Naive thymus-derived CD8-positive, alpha-beta T cell (primary cell): ENCODE measurements around the gene STX12. TPM values are rescaled to one million over a fixed set of nuclear protein-coding genes. Genes with fewer than 3 reads are reported as not detected.
"Not testable (repeated sequence)": the region's sequence is repeated elsewhere in the genome, so short reads cannot be mapped to it uniquely, and the experiment has no call there.

ENCODE experiments used
- ATAC-seq, 2 donors: fragments of 150-1000 bp; cut with Tn5 transposase in 1 of 2; sonication (Bioruptor Pico), chemical (Tn5 transposase) in 1 of 2; 1 replicate in 1 of 2; 2 replicates in 1 of 2; pipeline ENCODE4 v1.10.0; 2021; ENCODE audit warnings: mild to moderate bottlenecking in 2 of 2, moderate library complexity in 2 of 2
- POLR2A ChIA-PET: fragments of 350-600 bp; sonication (Branson Sonifier 250); formaldehyde crosslinking; loops from one replicate; lab custom pipeline; 2021; ENCODE audit warnings: antibody characterized with exemption; lab: Charles Lee
- DNase-seq, 10 donors: peaks; one replicate each; pipeline versions ENCODE4 v3.0.0 to v3.0.0-alpha.2; 2020 to 2022
- H3K27ac Mint-ChIP-seq, 10 donors: one replicate each; pipeline ENCODE4 v1.8.0; 2020 to 2022; ENCODE audit warnings: mild to moderate bottlenecking in 10 of 10, mixed read lengths in 10 of 10, moderate library complexity in 4 of 10, inconsistent platforms in 1 of 10
- H3K27me3 Mint-ChIP-seq, 5 donors: one replicate each; pipeline ENCODE4 v1.8.0; 2021 to 2022; ENCODE audit warnings: mixed read lengths in 5 of 5
- H3K36me3 Mint-ChIP-seq, 3 donors: one replicate each; pipeline ENCODE4 v1.8.0; 2020 to 2022; ENCODE audit warnings: mixed read lengths in 3 of 3, mild to moderate bottlenecking in 2 of 3, inconsistent platforms in 1 of 3
- H3K4me1 Mint-ChIP-seq, 4 donors: one replicate each; pipeline ENCODE4 v1.8.0; 2021 to 2022; ENCODE audit warnings: mixed read lengths in 4 of 4
- H3K4me3 Mint-ChIP-seq, 10 donors: one replicate each; pipeline ENCODE4 v1.8.0; 2020 to 2022; ENCODE audit warnings: mild to moderate bottlenecking in 10 of 10, mixed read lengths in 10 of 10, moderate library complexity in 6 of 10, inconsistent platforms in 1 of 10
- H3K9me3 Mint-ChIP-seq, 9 donors: one replicate each; pipeline ENCODE4 v1.8.0; 2020 to 2022; ENCODE audit warnings: mixed read lengths in 9 of 9, mild to moderate bottlenecking in 3 of 9, inconsistent platforms in 1 of 9, moderate library complexity in 1 of 9
- polyA plus RNA-seq, 3 donors: library from polyadenylated mRNA; unstranded; fragments of 300-500 nt; fragmentation: Illumina TruSeq; gene quantifications; one replicate each; pipeline ENCODE4 v1.2.3, GENCODE V29; 2021
- total RNA-seq, 8 experiments: library from RNA in 2 of 8; stranded (reverse) in 2 of 8; gene quantifications; one replicate each; pipeline ENCODE4 v1.2.3 and lab custom pipeline; 2021 to 2026

STX12 gene
- total and polyA plus RNA-seq, 5 experiments from 2014 or later, result 9.2 to 26.5 (median 12.3) TPM

DNA sequence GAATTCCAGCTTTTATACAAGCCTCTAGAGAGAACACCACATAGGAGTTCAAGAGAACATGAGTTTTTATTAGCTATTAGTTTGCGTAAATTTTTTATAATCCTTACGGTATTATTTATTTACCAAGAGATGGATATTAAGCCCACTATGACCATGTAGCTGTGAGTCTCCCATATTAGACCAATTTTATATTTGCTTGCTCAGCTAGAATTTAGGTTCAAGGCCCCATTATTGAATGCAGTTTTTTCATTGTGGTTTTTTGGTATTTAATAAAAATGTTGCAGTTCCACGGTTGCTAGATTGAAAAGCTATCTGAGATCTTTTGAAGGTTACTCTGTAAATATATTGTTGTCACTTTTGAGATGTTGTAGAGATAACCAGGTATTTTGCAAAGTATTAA lies 60.5 kb downstream of the STX12 start:
- POLR2A ChIA-PET, result interaction anchor here (0.5 kb wide), 2 partner anchors 69 to 76 kb away, joined by 4 to 6 read pairs; no protein-coding TSS in a partner anchor
- Mint-ChIP-seq H3K27me3 (no peaks in the 10 kb centered on the region), H3K27ac (peak overlapping the region in 1 of 10 donors; percentile 1), H3K4me3 (no peak overlapping the region), H3K4me1 (peaks cover 8 to 55% (median 38%) of the 10 kb centered on the region in 4 donors), H3K36me3 (peaks cover 0 to 45% (median 0%) of the 10 kb centered on the region in 3 donors), H3K9me3 (no peaks in the 10 kb centered on the region)
- no peak for DNase-seq
- no peak for ATAC-seq

DNA sequence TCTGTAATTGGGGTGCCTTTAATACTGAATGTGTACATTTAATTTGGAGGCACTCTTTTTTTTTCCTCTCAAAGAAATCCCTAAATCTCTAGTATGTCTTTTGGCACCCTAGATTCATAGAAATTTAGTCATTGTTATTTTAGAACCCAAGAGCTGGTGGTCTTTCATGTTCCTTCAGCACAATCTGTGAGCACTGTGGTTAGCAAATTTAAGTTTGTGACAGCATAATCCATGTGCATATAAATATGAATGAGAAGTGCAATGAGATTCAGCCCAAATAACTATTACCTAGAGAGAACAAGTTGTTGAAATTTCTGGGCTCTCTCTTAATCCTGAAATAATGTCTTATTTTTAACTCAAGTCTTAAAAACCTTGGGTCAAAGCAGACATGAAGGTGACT lies 62.0 kb downstream of the STX12 start:
- no peaks in the 10 kb centered on the region for H3K9me3 Mint-ChIP-seq
- no peak overlapping the region for H3K4me3 Mint-ChIP-seq
- H3K27me3 Mint-ChIP-seq, result no peaks in the 10 kb centered on the region
- peaks cover 11 to 52% (median 37%) of the 10 kb centered on the region in 4 donors for H3K4me1 Mint-ChIP-seq
- peaks cover 0 to 59% (median 3%) of the 10 kb centered on the region in 3 donors for H3K36me3 Mint-ChIP-seq
- peak overlapping the region in 1 of 10 donors; percentile 43 for H3K27ac Mint-ChIP-seq
- POLR2A ChIA-PET, result no interaction called here
- DNase-seq (no peak), ATAC-seq (no peak)

DNA sequence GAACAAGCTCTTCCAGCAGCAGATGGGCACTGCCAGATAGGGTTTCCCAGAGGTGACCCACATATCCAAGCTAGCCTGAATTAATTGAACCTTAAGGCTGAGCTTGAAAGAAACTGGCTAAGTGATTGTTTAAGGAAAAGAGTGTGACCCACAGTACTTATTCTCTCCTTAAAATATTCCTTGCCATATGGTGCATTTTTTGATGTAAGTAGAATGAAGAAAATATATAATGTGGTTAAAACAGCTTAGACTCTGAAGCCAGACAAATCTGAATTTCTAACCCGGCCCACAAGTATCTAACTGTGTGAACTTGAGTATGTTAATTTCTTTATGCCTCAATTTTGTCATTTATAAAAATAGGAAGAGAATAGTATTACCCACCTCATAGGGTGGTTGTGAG lies 62.5 kb downstream of the STX12 start:
- Mint-ChIP-seq H3K4me3 (no peak overlapping the region), H3K36me3 (peaks cover 0 to 64% (median 3%) of the 10 kb centered on the region in 3 donors), H3K27ac (peak overlapping the region in 2 of 10 donors; percentile 32 to 43), H3K9me3 (no peaks in the 10 kb centered on the region), H3K4me1 (peaks cover 11 to 48% (median 35%) of the 10 kb centered on the region in 4 donors), H3K27me3 (no peaks in the 10 kb centered on the region)
- ATAC-seq, result no peak
- POLR2A ChIA-PET, result interaction anchor here (0.6 kb wide), 1 partner anchor 69 kb away, joined by 4 read pairs; no protein-coding TSS in a partner anchor
- no peak for DNase-seq

DNA sequence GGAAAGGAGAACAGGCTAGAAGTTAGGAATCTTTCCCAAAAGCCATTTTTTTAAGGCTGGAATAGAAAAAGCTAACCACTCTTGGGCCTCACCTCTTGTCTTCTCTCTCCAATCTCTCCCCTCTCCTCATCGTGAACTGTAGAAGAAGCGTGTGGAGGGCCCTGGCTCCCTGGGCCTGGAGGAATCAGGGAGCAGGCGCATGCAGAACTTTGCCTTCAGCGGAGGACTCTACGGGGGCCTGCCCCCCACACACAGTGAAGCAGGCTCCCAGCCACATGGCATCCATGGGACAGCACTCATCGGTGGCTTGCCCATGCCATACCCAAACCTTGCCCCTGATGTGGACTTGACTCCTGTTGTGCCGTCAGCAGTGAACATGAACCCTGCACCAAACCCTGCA lies 76.9 kb downstream of the STX12 start:
- no peak for DNase-seq
- POLR2A ChIA-PET, result interaction anchor here (0.6 to 0.7 kb wide), 2 partner anchors 24 to 239 kb away, joined by 4 to 5 read pairs; partner anchors contain the start of gene EYA3
- Mint-ChIP-seq H3K4me1 (no peaks in the 10 kb centered on the region), H3K27me3 (no peaks in the 10 kb centered on the region), H3K4me3 (no peak overlapping the region), H3K27ac (peak overlapping the region in 4 of 10 donors; percentile 4 to 72 (median 38)), H3K36me3 (peaks cover 0 to 65% (median 25%) of the 10 kb centered on the region in 3 donors), H3K9me3 (no peaks in the 10 kb centered on the region)
- ATAC-seq, result no peak

DNA sequence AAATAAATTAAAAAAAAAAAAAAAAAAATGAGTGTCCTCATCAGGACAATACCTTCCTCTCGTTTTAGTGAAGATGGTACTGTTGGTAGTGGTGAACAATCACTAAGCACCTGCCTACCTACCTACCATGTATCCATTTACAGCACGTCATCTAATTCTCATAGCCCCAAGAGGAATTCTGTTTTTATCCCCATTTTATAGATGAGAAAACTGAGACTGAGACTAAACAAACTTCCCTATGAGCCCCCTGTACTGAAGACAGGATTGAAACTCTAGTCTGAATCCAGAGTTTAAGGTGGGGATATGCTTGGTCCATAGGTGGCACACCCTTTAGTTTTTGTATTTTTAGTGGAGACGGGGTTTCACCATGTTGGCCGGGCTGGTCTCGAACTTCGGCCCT lies 82.1 kb downstream of the STX12 start:
- Mint-ChIP-seq H3K9me3 (no peaks in the 10 kb centered on the region), H3K27ac (no peak overlapping the region)

DNA sequence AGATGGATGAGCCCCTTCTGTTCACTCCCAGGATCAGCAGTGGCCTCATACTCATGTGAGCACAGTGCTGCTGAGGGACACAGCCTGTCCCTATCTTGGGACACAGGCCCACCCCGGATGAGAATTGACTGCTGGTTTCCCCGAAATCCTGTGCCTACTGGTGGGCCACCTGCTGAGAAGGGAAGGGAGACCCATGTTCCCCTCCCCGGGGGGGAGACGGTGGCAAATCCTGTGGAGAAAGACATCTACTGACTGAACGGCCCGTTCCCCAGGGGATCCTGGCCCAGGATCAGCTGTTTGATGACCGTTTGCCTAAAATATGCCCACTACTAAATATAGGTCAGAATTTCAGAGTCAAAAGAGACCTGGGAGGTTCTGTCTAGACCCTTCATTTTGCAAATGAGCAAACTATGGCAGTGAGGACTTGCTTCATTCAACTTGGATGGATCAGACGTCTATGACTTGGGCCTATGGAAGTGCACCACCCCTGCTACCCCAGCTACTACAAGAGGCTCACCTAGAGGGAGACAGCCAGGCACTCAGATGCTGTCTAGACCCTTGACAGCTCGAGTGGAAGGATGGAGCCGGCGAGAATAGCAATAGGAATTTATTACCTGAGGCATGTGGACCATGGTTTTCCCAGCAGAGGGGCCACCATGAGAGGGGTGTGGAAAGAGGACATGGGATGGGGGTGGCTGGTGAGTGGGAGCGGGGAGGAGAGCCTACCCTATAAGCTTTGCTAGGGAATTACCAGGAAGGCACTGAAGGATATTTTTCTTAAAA lies 83.7 kb downstream of the STX12 start:
- no peak overlapping the region for H3K4me3 Mint-ChIP-seq
- H3K9me3 Mint-ChIP-seq, result no peaks in the 10 kb centered on the region
- H3K27ac Mint-ChIP-seq, result peak overlapping the region in 2 of 10 donors; percentile 24 to 35
- ATAC-seq, result no peak
- H3K27me3 Mint-ChIP-seq, result no peaks in the 10 kb centered on the region
- H3K4me1 Mint-ChIP-seq, result peaks cover 11 to 25% (median 14%) of the 10 kb centered on the region in 4 donors
- POLR2A ChIA-PET, result interaction anchor here (0.7 to 1.6 kb wide), 6 partner anchors 9 to 125 kb away, joined by 3 to 13 read pairs (median 4); no protein-coding TSS in a partner anchor
- peaks cover 0 to 2% (median 2%) of the 10 kb centered on the region in 3 donors for H3K36me3 Mint-ChIP-seq
- no peak for DNase-seq

More for the DNA sequence above, 82.1 kb downstream of the STX12 start:
- POLR2A ChIA-PET, result no interaction called here
- ATAC-seq (no peak), DNase-seq (no peak)
- Mint-ChIP-seq H3K36me3 (peaks cover 0 to 18% (median 12%) of the 10 kb centered on the region in 3 donors), H3K4me3 (no peak overlapping the region), H3K27me3 (no peaks in the 10 kb centered on the region), H3K4me1 (peaks cover 7 to 18% (median 14%) of the 10 kb centered on the region in 4 donors)

DNA sequence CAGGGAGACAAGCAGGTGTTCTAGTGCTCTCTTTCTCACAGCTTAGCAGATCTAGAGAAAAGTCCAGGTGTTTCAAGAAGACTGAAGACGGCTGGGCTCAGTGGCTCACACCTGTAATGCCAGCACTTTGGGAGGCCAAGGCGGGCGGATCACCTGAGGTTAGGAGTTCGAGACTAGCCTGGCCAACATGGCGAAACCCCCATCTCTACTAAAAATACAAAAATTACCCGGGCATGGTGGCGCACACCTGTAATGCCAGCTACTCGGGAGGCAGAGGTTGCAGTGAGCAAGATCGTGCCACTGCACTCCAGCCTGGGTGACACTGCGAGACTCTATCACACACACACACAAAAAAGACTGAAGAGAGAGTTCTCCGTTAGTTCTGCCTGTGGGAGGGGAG lies 84.5 kb downstream of the STX12 start:
- H3K4me1 Mint-ChIP-seq, result peaks cover 11 to 28% (median 15%) of the 10 kb centered on the region in 4 donors
- H3K9me3 Mint-ChIP-seq, ATAC-seq, H3K4me3 Mint-ChIP-seq, H3K27ac Mint-ChIP-seq, DNase-seq, H3K27me3 Mint-ChIP-seq, H3K36me3 Mint-ChIP-seq: not testable (repeated sequence)
- POLR2A ChIA-PET, result interaction anchor here (0.8 to 1.6 kb wide), 3 partner anchors 83 to 123 kb away, joined by 3 to 13 read pairs (median 5); no protein-coding TSS in a partner anchor

DNA sequence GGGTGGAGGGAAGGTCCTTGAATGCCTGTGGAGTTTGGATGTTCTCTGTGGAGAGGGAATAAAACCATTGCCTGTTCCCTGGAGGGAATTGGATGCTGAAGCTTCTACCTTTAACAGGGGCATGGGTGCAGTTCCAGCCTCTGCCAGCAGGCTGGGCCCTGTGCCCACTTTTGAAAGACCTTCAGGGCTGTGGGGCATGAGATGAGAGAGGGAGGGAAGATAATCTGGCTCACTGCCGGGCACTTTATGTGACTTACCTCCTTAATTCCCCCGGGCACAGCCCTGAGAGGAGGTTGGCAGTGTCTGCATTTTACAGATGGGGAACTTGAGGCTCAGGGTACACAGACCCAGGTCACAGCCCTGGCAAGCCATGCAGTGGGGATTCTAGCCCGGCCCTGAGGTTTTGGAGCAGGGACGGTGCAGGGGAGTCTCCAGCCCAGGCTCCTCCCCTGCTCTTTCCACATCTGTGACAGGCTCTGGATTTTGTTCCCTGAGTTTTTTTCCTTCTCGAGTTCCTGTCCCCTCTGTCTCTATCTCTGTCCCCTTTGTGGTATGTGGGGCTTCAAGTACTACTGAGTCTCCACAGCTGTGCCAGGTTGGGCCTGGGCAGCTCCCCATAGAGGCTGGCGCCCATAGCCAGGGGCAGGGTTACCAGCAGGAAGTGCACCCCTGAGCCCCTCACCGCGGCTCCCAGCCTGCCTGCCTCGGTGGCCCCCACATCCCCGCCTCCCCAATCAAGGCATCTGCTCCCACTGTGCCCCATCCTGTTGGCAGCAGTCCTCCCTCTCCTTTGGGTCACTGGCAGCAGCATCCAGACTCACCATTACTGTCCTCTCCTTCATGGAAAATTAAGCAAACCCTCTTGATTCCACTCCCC lies 85.3 kb downstream of the STX12 start:
- peak; percentile 98 for ATAC-seq
- POLR2A ChIA-PET, result interaction anchor here (0.6 to 1.8 kb wide), 5 partner anchors 11 to 122 kb away, joined by 3 to 13 read pairs (median 5); no protein-coding TSS in a partner anchor
- Mint-ChIP-seq H3K4me1 (peaks cover 18 to 35% (median 21%) of the 10 kb centered on the region in 4 donors), H3K4me3 (peak overlapping the region in 7 of 10 donors; percentile 2 to 68 (median 49)), H3K27ac (peak overlapping the region in 5 of 10 donors; percentile 35 to 78 (median 53)), H3K9me3 (no peaks in the 10 kb centered on the region), H3K27me3 (no peaks in the 10 kb centered on the region), H3K36me3 (no peaks in the 10 kb centered on the region)
- peak; percentile 68 to 92 (median 82) for DNase-seq

DNA sequence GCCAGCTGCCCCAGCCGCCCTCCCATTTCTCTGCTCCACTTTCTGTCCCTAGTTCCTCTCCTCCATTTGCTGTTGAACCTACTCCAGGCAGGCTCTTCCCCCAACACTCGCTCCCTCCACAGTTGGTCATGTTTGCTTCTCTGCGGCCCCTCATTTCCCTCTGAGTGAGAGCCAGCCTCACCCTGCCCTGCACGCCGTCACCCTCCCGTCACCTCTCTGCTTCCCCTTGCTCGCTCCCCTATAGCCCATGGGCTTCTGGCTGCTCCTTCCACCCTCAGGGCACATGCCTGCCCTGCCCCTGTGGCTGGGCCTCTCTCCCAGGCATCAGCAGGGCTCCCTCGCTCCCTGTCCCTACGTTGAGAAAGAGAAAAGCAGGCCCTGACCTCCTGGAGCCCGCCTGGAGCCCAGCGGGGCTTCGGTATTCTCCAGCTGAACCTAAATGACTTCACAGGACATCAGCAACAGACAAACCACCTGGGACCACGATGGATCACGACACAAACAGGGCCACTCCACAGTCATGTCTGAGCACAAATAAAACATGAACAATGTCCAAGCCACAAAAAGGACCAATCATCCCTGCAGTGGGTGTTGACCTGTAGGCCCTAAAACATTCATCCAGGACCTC lies 86.0 kb downstream of the STX12 start:
- H3K27me3 Mint-ChIP-seq, result no peaks in the 10 kb centered on the region
- POLR2A ChIA-PET, result interaction anchor here (0.6 to 1.8 kb wide), 3 partner anchors 10 to 82 kb away, joined by 5 to 6 read pairs (median 5); no protein-coding TSS in a partner anchor
- no peak for ATAC-seq
- H3K27ac Mint-ChIP-seq, result peak overlapping the region in 1 of 10 donors; percentile 14
- no peak for DNase-seq
- peak overlapping the region in 4 of 10 donors; percentile 11 to 52 (median 36) for H3K4me3 Mint-ChIP-seq
- no peaks in the 10 kb centered on the region for H3K36me3 Mint-ChIP-seq
- H3K4me1 Mint-ChIP-seq, result peaks cover 21 to 43% (median 26%) of the 10 kb centered on the region in 4 donors
- H3K9me3 Mint-ChIP-seq, result no peaks in the 10 kb centered on the region

DNA sequence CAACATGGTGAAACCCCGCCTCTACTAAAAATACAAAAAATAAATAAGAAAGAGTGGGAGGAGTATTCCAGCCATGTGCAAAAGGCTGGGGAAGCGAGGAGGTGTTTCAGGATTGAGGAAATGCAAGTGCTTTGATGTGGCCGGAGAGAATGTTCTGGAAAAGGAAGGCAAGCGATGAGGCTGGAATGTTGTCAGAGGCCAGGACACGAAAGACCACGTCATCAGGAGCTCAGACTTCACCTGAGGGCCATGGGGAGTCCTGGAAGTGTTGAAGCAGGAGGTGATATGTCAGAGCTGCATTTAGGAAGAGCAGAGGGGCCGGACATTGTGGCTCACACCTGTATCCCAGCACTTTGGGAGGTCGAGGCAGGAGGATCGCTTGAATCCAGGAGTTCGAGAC lies 88.4 kb downstream of the STX12 start:
- H3K27me3 Mint-ChIP-seq, result no peaks in the 10 kb centered on the region
- H3K27ac Mint-ChIP-seq, result peak overlapping the region in 2 of 10 donors; percentile 48 to 56
- no peaks in the 10 kb centered on the region for H3K36me3 Mint-ChIP-seq
- H3K9me3 Mint-ChIP-seq, result no peaks in the 10 kb centered on the region
- DNase-seq, result no peak
- peaks cover 24 to 61% (median 34%) of the 10 kb centered on the region in 4 donors for H3K4me1 Mint-ChIP-seq
- H3K4me3 Mint-ChIP-seq, result no peak overlapping the region
- POLR2A ChIA-PET, result no interaction called here
- no peak for ATAC-seq

DNA sequence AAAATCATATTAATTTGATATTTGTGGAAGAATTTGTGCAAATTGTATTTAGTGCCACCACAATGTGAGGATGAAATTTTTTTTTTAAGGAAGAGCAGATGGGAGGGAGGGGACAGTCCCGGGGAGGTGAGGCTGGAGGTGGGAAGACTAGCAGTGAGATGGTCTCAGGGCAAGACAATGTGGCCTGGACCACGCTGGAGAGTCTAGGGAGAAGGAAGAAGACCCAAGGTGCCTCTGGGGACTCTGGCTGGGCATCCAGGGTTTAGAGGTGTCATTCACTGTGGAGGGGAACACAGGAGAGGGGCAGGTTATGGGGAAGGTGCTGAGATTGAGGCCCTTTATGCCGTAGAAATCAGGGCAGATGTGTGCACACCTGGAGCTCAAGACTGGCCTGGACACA lies 89.0 kb downstream of the STX12 start:
- Mint-ChIP-seq H3K4me3 (no peak overlapping the region), H3K27me3 (no peaks in the 10 kb centered on the region), H3K9me3 (no peaks in the 10 kb centered on the region), H3K4me1 (peaks cover 25 to 62% (median 35%) of the 10 kb centered on the region in 4 donors), H3K36me3 (no peaks in the 10 kb centered on the region), H3K27ac (peak overlapping the region in 4 of 10 donors; percentile 24 to 83 (median 42))
- ATAC-seq, result no peak
- POLR2A ChIA-PET, result no interaction called here
- DNase-seq, result no peak
